Activated B cell treated with CpG ODN at 0.5 μM for 24 hours (primary cell): ENCODE data around the gene CNTNAP5. TPM values are rescaled to one million over a fixed set of nuclear protein-coding genes. Genes with fewer than 3 reads are reported as not detected.

Source experiments
- ATAC-seq: fragments of 200-7000 bp; cut with Tn5 transposase; one replicate; pipeline ENCODE4 v1.10.0; 2021; ENCODE audit warnings: low read depth, mild to moderate bottlenecking, moderate library complexity
- CTCF ChIA-PET: fragments of 350-600 bp; sonication (Branson Sonifier 250); formaldehyde crosslinking; loops from one replicate; lab custom pipeline; 2021; ENCODE audit warnings: antibody characterized with exemption; lab: Charles Lee
- POLR2A ChIA-PET: fragments of 350-600 bp; sonication (Branson Sonifier 250); formaldehyde crosslinking; loops from one replicate; lab custom pipeline; 2021; ENCODE audit warnings: antibody characterized with exemption; lab: Charles Lee
- DNase-seq: peaks from one replicate; pipeline ENCODE4 v3.0.0; 2022
- H3K27ac Mint-ChIP-seq: one replicate; pipeline ENCODE4 v1.8.0; 2020; ENCODE audit warnings: mixed read lengths
- H3K27me3 Mint-ChIP-seq: one replicate; pipeline ENCODE4 v1.8.0; 2021; ENCODE audit warnings: mixed read lengths
- H3K36me3 Mint-ChIP-seq: one replicate; pipeline ENCODE4 v1.8.0; 2021; ENCODE audit warnings: low read depth, mixed read lengths
- H3K4me1 Mint-ChIP-seq: one replicate; pipeline ENCODE4 v1.8.0; 2021; ENCODE audit warnings: mixed read lengths
- H3K4me3 Mint-ChIP-seq: one replicate; pipeline ENCODE4 v1.8.0; 2020; ENCODE audit warnings: mild to moderate bottlenecking, mixed read lengths
- H3K9me3 Mint-ChIP-seq: one replicate; pipeline ENCODE4 v1.8.0; 2020; ENCODE audit warnings: mixed read lengths
- intact Hi-C: fragments of 100-400 bp; cut with micrococcal nuclease; formaldehyde crosslinking; loops from one replicate; pipeline ENCODE4 v1.15.1; 2024
- total RNA-seq: library from RNA; stranded (reverse); gene quantifications from 2 replicates; pipeline ENCODE4 v1.2.3, GENCODE V29; 2022
- TF ChIP-seq, protein P1 (sequence below): fragments of 200-600 bp; IDR thresholded peaks from one replicate; pipeline ENCODE4 v1.8.0; 2022; ENCODE audit warnings: antibody characterized with exemption, mild to moderate bottlenecking

Gene CNTNAP5
- total RNA-seq, 1 donor from 2014 or later: not detected

DNA sequence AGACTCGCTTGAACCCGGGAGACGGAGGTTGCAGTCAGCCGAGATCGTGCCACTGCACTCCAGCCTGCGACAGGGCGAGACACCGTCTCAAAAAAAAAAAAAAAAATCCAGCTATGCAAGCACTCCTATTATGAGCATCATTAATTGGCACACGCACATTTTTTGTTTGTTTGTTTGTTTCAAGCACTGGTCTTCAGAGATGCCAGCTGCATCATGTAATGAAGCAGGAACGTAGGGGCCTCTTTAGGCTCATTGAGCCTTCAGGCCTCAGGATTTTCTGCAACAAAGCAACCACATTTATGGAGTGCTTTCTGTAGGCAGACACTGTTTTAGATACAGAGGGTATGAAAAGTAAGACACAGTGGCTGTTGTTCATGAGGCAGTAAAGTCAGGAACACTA lies 585.8 kb downstream of the CNTNAP5 start:
- H3K27me3 Mint-ChIP-seq: no peaks in the 10 kb centered on the region
- TF ChIP-seq, protein P1, sequence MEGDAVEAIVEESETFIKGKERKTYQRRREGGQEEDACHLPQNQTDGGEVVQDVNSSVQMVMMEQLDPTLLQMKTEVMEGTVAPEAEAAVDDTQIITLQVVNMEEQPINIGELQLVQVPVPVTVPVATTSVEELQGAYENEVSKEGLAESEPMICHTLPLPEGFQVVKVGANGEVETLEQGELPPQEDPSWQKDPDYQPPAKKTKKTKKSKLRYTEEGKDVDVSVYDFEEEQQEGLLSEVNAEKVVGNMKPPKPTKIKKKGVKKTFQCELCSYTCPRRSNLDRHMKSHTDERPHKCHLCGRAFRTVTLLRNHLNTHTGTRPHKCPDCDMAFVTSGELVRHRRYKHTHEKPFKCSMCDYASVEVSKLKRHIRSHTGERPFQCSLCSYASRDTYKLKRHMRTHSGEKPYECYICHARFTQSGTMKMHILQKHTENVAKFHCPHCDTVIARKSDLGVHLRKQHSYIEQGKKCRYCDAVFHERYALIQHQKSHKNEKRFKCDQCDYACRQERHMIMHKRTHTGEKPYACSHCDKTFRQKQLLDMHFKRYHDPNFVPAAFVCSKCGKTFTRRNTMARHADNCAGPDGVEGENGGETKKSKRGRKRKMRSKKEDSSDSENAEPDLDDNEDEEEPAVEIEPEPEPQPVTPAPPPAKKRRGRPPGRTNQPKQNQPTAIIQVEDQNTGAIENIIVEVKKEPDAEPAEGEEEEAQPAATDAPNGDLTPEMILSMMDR: no peak
- CTCF ChIA-PET: no interaction called here
- no peak overlapping the region for H3K27ac Mint-ChIP-seq
- H3K4me1 Mint-ChIP-seq: no peaks in the 10 kb centered on the region
- intact Hi-C loops: no loop called here
- no peak for DNase-seq
- no peak overlapping the region for H3K4me3 Mint-ChIP-seq
- H3K36me3 Mint-ChIP-seq: no peaks in the 10 kb centered on the region
- H3K9me3 Mint-ChIP-seq: no peaks in the 10 kb centered on the region
- POLR2A ChIA-PET: no interaction called here
- no peak for ATAC-seq

DNA sequence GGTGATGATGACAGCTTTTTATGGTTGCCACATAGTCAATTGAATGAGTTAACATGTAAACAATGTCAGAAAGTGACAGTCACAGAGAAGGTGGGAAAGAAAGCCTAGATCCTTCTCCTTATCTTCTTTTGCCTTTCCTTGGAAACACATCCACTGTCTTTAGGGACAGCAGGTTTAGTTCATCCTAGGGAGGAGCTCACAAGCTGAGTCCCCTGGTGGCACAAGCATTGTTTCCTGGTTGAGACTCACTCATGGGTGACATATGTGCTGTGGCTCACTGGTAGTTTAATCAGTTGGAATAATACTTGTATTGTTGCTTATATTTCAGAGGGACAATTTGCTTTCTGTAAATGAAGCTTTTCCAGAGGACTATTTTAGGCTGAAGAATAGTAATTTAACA lies 598.5 kb downstream of the CNTNAP5 start:
- ChIA-PET POLR2A (no interaction called here), CTCF (no interaction called here)
- TF ChIP-seq, protein P1: no peak
- Mint-ChIP-seq H3K9me3 (peaks cover 4% of the 10 kb centered on the region), H3K36me3 (no peaks in the 10 kb centered on the region), H3K4me1 (no peaks in the 10 kb centered on the region), H3K27ac (no peak overlapping the region), H3K27me3 (no peaks in the 10 kb centered on the region), H3K4me3 (no peak overlapping the region)
- DNase-seq: no peak
- no peak for ATAC-seq
- intact Hi-C loops: no loop called here

DNA sequence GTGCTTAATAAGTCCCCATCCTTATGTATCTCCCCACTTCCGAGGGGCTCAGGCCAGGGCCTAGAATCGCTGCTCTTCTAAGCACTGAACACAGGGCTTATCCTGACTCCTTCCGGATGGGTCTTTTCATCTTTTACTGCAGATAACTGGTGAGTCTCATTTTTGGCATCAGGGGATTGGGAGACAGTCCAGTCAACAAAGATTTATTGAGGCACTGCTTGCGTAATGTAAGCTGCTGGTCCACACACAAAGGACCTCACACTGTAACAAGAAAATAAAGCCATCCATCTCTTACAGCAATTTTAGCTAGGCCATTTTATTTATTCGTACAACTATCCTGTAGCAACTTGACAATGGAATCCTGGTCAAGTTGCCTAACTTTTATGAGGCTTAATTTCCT lies 600.5 kb downstream of the CNTNAP5 start:
- TF ChIP-seq, protein P1: no peak
- H3K27me3 Mint-ChIP-seq: no peaks in the 10 kb centered on the region
- no peaks in the 10 kb centered on the region for H3K36me3 Mint-ChIP-seq
- CTCF ChIA-PET: no interaction called here
- H3K27ac Mint-ChIP-seq: no peak overlapping the region
- ATAC-seq: no peak
- H3K4me1 Mint-ChIP-seq: no peaks in the 10 kb centered on the region
- POLR2A ChIA-PET: no interaction called here
- H3K4me3 Mint-ChIP-seq: no peak overlapping the region
- DNase-seq: no peak
- H3K9me3 Mint-ChIP-seq: peaks cover 6% of the 10 kb centered on the region
- intact Hi-C loops: no loop called here

DNA sequence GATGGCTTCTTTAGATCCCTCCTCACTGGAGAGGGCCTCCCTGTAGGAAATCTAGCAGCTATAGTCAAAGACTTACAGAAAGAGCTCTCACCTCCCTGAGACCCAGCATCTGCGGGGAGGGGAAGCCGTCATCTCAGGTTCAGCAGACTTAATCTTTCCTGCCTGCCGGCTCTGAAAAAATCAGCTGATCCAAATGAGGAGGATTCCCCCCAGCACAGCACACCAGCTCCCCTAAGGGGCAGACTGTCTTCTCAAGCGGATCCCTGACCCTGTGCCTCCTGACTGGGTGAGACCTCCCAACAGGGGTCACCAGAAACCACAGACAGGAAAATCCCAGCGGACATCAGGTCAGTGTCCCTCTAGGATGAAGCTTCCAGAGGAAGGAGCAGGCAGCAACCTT lies 601.9 kb downstream of the CNTNAP5 start:
- TF ChIP-seq, protein P1: no peak
- intact Hi-C loops: no loop called here
- DNase-seq (no peak), ATAC-seq (no peak)
- CTCF ChIA-PET: no interaction called here
- POLR2A ChIA-PET: no interaction called here
- H3K27me3 Mint-ChIP-seq: no peaks in the 10 kb centered on the region
- H3K9me3 Mint-ChIP-seq: peaks cover 10% of the 10 kb centered on the region
- no peak overlapping the region for H3K27ac Mint-ChIP-seq
- no peaks in the 10 kb centered on the region for H3K36me3 Mint-ChIP-seq
- no peaks in the 10 kb centered on the region for H3K4me1 Mint-ChIP-seq
- no peak overlapping the region for H3K4me3 Mint-ChIP-seq

DNA sequence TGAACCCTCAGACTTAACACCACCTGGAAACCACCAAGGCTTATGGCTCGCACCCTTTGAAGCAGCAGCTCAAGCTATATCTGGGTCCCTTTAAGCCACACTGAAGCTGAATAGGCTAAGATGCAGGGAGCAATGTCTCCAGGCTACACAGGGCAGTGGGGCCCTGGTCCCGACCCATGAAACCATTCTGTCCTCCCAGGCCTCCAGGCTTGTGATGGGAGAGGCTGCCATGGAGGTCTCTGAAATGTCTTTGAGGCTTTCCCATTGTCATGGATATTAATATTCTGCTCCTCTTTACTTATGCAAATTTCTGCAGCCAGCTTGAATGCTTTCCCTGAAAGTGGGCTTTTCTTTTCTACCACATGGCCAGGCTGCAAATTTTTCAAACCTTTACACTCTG lies 608.7 kb downstream of the CNTNAP5 start:
- intact Hi-C loops: no loop called here
- H3K4me1 Mint-ChIP-seq: no peaks in the 10 kb centered on the region
- peaks cover 12% of the 10 kb centered on the region for H3K9me3 Mint-ChIP-seq
- H3K36me3 Mint-ChIP-seq: no peaks in the 10 kb centered on the region
- ChIA-PET CTCF (no interaction called here), POLR2A (no interaction called here)
- ATAC-seq (no peak), DNase-seq (no peak)
- H3K4me3 Mint-ChIP-seq: no peak overlapping the region
- H3K27me3 Mint-ChIP-seq: no peaks in the 10 kb centered on the region
- TF ChIP-seq, protein P1: no peak
- no peak overlapping the region for H3K27ac Mint-ChIP-seq
